HT1080 (cell line): ENCODE measurements around the gene CRELD2. TPM values are rescaled to one million over a fixed set of nuclear protein-coding genes. Genes with fewer than 3 reads are reported as not detected.
A peak's percentile ranks its signal among the peaks of the same experiment; 100 is the strongest.

Experiments used
- DNase-seq: peaks from one replicate; pipeline ENCODE4 v3.0.0-alpha.2; 2015; ENCODE audit warnings: low read depth
- polyA plus RNA-seq, 2 experiments: library from polyadenylated mRNA; depleted of rRNA; stranded (reverse); fragments of >200 nt; gene quantifications; 2 replicates each; pipeline ENCODE4 v1.2.3, GENCODE V29; 2015
- total RNA-seq: library from RNA; depleted of rRNA; stranded (reverse); fragments of >200 nt; shearing (Covaris generic); gene quantifications from 2 replicates; pipeline ENCODE4 v1.2.3, GENCODE V29; 2014; rRNA removed

The CRELD2 gene, protein sequence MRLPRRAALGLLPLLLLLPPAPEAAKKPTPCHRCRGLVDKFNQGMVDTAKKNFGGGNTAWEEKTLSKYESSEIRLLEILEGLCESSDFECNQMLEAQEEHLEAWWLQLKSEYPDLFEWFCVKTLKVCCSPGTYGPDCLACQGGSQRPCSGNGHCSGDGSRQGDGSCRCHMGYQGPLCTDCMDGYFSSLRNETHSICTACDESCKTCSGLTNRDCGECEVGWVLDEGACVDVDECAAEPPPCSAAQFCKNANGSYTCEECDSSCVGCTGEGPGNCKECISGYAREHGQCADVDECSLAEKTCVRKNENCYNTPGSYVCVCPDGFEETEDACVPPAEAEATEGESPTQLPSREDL
- 38.7 and 53.1 TPM in 2 replicates for total RNA-seq
- polyA plus RNA-seq (2015; cell fraction: cytosol; rRNA removed), result 44.8 and 48.4 TPM in 2 replicates
- 51.8 and 53.0 TPM in 2 replicates for polyA plus RNA-seq (2015; cell fraction: nucleus; rRNA removed)

DNA sequence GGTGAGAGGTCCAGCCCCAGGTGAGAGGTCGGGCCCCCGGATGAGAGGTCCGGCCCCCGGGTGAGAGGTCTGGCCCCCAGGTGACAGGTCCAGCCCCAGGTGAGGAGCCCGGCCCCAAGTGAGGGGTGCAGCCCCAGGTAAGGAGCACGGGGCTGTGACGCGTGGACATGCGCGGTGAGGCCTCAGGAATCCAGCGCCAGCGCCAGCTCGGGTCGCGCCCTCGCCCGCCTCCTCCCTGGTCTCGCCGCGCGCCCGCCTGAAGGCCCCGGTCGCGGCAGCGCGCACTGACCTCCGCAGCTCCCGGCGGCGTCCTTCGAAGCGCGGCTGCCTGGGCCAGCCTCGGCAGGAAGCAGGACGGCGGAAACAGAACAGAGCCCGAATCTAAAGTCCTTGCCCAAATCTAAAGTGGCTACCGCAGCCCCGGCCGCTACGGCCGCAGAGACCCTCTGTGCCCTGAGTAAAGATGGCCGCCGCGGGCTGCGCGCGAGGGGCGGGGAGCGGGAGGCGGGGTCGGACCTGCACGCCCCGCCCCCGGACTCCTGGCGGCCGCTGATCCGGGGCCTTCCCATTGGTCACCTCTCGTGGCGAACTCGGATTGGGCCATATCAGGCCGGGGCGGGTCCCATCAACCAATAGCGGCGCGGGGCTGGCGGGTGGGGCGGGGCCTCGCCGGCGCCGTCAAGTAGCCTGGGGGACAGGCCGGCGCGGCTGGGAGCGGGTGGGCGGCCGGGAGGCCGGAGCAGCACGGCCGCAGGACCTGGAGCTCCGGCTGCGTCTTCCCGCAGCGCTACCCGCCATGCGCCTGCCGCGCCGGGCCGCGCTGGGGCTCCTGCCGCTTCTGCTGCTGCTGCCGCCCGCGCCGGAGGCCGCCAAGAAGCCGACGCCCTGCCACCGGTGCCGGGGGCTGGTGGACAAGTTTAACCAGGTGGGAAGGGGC is at the start of gene CRELD2, which contains the start of gene ALG12:
TSS of gene CRELD2 (plus strand) at position 661 of the 937 bp plus-strand sequence. CDS start at position 797, 136 bp downstream.
TSS of gene ALG12 (minus strand) at position 465 of the 937 bp plus-strand sequence. CDS start 4,673 bp downstream, outside the sequence.
- peak; percentile 95 for DNase-seq

DNA sequence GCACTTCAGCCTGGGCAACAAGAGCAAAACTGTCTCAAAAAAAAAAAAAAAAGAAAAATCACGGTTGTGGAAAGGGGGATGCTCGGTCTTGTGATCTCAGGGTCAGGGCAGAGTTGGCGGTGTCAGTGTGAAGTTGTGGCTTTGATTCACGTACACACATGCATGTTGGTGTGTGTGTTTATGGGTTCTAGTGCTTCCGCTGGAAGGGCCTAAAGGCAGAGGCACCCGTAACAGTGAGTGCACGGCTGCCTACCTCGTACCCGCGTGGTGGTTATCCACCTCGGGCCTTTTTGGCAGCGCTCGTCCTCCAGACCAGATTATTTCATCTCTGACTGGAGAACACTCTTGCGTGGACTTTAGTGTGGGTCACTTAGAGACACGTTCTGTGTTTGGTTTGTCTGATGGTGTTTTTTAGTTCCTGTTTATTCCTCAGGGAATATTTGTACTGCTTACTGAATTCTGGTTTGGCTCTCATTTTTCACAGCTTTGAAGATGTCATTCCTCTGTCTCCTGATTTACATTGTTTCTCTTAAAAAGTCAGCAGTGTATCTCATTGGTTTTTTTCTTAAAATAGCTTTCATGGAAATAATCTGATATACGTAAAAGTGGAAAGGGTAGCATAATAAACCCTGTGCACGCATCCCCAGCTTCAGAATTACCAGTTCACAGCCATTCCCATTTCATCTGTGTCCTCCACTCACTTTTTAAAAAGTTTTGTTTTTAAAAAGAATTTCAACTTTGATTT is 49.2 kb upstream of the CRELD2 start:
- DNase-seq, result no peak

DNA sequence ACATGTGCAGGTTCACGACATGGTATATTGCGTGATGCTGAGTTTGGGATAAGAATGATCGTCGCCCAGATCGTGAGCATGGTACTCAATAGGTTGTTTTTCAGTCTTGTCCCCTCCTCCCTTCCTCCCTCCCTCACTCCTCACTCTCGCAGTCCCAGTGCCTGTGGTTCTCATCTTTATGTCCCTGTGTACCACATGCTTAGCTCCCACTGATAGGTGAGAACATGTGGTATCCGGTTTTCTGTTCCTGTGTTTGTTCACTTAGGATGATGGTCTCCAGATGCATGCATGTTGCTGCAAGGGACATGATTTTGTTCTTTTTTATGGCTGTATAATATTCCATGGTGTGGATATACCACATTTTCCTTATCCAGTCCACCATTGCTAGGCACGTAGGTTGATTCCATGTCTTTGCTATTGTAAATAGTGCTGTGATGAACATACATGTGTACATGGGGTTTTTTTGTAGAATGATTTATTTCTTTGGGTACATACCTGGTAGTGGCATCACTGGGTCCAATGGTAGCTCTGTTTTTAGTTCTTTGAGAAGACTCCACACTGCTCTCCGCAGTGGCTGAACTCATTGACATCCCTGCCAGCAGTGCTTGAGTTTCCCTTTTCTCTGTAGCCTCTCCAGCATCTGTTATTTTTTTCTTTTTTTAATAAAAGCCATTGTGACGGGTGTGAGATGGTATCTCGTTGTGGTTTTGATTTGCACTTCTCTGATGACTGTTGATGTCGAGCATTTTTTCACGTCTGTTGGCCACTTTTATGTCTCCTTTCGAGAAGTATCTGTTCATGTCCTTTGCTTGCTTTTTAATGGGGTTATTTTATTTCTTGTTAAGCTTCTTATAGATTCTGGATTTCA is 48.4 kb upstream of the CRELD2 start:
- no peak for DNase-seq

- DNase-seq, result no peak
These were observed 47.0 kb upstream of the CRELD2 start for GRCh38 chr22:49871482-49871881.

GRCh38 chr22:49872347-49872746 is 46.1 kb upstream of the CRELD2 start:
- DNase-seq, result no peak

- no peak for DNase-seq
These were observed 45.0 kb upstream of the CRELD2 start for GRCh38 chr22:49873228-49873940.

GRCh38 chr22:49877642-49878041 is 40.8 kb upstream of the CRELD2 start:
- DNase-seq, result no peak

DNA sequence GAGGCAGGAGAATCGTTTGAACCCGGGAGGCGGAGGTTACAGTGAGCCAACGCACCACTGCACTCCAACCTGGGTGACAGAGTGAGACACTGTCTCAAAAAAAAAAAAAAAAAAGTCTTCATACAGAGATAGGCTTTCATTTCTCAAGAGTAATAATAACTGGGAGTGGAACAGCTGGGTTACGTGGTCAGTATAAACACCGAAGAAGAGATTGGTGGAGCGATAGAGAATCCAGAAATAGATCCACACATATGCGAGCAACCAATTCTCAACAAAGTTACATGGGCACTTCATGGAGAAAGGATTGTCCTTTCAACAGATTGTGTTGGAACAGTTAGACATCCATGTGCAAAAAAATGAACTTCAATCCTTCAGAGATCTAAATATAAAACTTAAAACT is 40.2 kb upstream of the CRELD2 start:
- DNase-seq, result no peak

DNA sequence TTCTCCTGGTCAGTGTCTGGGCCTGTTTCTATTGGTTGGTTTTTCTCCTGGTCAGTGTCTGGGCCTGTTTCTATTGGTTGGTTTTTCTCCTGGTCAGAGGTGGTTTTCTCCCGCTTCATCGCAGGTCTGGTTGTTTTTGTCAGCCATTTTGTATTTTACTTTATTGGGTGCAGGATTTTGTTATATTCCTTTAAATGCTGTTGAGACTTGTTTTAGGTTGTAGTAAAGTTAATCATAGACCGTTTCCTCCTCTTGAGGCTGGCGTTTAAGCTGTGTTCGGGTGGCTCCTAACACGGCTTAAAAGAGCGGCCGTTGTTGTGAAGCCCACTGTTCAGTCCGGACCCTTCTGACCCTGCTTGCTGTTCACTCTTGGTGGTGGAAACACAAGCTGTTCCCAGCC is 38.6 kb upstream of the CRELD2 start:
- no peak for DNase-seq

- DNase-seq, result no peak
These were observed 38.2 kb upstream of the CRELD2 start for GRCh38 chr22:49880281-49880680.

GRCh38 chr22:49881856-49882255 is 36.6 kb upstream of the CRELD2 start:
- no peak for DNase-seq

GRCh38 chr22:49882519-49883293 is 35.7 kb upstream of the CRELD2 start:
- DNase-seq, result no peak

- DNase-seq, result no peak
These were observed 35.2 kb upstream of the CRELD2 start for GRCh38 chr22:49883294-49883640.

- no peak for DNase-seq
These were observed 34.4 kb upstream of the CRELD2 start for GRCh38 chr22:49884075-49884474.

- DNase-seq, result no peak
These were observed 33.8 kb upstream of the CRELD2 start for GRCh38 chr22:49884503-49885260.

- no peak for DNase-seq
These were observed 33.2 kb upstream of the CRELD2 start for GRCh38 chr22:49885281-49885680.

- DNase-seq, result no peak
These were observed 32.6 kb upstream of the CRELD2 start for GRCh38 chr22:49885881-49886280.
